ENCODE data around the gene SMYD5.

DNA sequence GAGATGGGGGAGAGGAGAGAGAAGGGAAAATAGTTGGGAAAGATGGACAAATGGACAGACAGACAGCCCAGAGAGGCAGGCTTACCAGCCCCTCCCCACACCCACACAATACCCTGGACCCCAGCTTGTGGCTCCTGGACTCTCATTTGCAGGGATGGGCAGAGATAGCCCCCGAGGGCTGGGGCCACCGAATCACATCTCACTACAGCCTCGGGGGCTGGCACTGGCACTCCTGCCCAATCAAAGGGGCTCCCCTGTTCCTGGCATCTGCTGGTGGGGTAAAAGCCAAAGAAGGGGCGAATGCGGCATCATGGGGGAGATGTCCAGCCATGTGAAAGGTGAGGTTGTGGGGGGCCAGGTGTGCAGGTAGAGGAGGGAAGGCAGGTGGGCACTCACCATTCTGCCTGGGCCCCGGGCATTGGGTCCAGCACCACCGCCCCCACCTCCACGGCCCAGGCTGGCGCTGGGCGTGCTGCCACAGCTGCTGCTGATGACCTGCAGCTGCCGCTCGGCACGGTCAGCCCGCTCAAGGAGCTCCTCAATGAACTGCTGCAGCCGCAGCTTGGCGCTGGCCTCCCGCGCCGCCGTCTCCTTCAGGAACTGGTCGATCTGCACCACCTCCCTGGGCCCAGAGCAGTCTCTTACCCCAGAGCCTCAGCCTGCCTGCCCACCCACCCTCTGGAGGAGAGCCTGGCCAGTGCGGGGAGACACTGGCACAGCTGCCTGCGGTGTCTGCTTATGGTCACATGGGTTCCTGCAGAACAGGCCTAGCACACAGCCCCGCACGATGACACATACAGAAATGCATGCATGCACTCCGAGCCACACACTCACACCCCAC is 52.2 kb downstream of the SMYD5 start:
- TF ChIP-seq, protein P1, sequence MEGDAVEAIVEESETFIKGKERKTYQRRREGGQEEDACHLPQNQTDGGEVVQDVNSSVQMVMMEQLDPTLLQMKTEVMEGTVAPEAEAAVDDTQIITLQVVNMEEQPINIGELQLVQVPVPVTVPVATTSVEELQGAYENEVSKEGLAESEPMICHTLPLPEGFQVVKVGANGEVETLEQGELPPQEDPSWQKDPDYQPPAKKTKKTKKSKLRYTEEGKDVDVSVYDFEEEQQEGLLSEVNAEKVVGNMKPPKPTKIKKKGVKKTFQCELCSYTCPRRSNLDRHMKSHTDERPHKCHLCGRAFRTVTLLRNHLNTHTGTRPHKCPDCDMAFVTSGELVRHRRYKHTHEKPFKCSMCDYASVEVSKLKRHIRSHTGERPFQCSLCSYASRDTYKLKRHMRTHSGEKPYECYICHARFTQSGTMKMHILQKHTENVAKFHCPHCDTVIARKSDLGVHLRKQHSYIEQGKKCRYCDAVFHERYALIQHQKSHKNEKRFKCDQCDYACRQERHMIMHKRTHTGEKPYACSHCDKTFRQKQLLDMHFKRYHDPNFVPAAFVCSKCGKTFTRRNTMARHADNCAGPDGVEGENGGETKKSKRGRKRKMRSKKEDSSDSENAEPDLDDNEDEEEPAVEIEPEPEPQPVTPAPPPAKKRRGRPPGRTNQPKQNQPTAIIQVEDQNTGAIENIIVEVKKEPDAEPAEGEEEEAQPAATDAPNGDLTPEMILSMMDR (conservative IDR thresholded peaks at IDR 0.05; ENCODE audit: low read depth, low read length): no peak
- no peak for TF ChIP-seq EZH2 (IDR thresholded peaks at IDR 0.05; ENCODE audit: borderline replicate concordance, low read depth, low read length, poor library complexity, severe bottlenecking)

Measured in A673 (cell line).